Peyer's patch (tissue), 4 donors: ENCODE results near the gene ELOVL2.

Source experiments
- CTCF ChIP-seq, 6 experiments: fragments of 450-650 bp in 4 of 6; fragments of 200-600 bp in 2 of 6; sonication (generic) in 1 of 6; IDR thresholded peaks; one replicate each; pipeline ENCODE4 v1.5.1; 2017 to 2019; ENCODE audit warnings: antibody characterized with exemption in 6 of 6, mild to moderate bottlenecking in 3 of 6, moderate library complexity in 1 of 6
- POLR2A ChIP-seq, 2 donors: fragments of 450-650 bp; IDR thresholded peaks; one replicate each; pipeline ENCODE4 v1.5.1; 2017; ENCODE audit warnings: antibody characterized with exemption in 2 of 2, mild to moderate bottlenecking in 2 of 2, moderate library complexity in 2 of 2

GRCh38 chr6:11027565-11028110, 16.5 kb downstream of the ELOVL2 start:
- TF ChIP-seq CTCF (IDR thresholded peaks at IDR 0.05) (no peak), POLR2A (IDR thresholded peaks at IDR 0.05) (no peak)
